Spleen (tissue), 7 donors: ENCODE results near the gene GPX7.

ENCODE experiments used
- POLR2A ChIP-seq, 3 donors: fragments of 450-650 bp; IDR thresholded peaks; one replicate each; pipeline ENCODE4 v1.5.1; 2017; ENCODE audit warnings: antibody characterized with exemption in 3 of 3, mild to moderate bottlenecking in 1 of 3
- POLR2AphosphoS5 ChIP-seq, 3 donors: sonication (generic); formaldehyde crosslinking; IDR thresholded peaks; one replicate each; pipeline ENCODE4 v1.5.1; 2017; ENCODE audit warnings: antibody characterized with exemption in 3 of 3
- TF ChIP-seq, protein P1 (sequence below), 11 experiments: fragments of 200-600 bp in 7 of 11; fragments of 450-650 bp in 4 of 11; sonication (generic) in 4 of 11; IDR thresholded peaks in 8 of 11; conservative IDR thresholded peaks in 3 of 11; 1 replicate in 7 of 11; 2 replicates in 4 of 11; pipeline versions ENCODE4 v1.4.0 to v1.8.0; 2016 to 2021; ENCODE audit warnings: antibody characterized with exemption in 11 of 11, inconsistent platforms in 4 of 11, mild to moderate bottlenecking in 1 of 11
- donor health status: DM: no; HTN: no; CAD: no; lungs with moderate emphysema.
- donor health status: DM: no; HTN: no; CAD: no.
- donor health status: DM: no; HTN: no; CAD: no.

DNA sequence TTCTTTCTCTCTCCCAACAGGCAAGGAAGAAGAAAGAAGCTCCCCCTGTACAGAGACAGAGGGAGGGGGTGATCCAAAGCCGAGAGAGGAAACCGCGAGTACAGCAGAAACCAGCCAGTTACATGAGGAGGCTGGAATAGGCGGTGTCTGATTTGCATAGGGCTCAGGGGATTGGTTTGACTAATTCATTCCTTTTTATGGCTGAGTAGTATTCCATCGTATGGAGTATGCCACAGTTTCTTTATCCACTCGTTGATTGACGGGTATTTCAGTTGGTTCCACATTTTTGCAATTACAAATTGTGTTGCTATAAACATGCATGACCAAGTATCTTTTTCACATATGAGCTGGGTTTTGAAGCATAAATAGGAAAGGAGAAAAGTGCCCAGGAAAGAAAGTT, 3.4 kb upstream of the GPX7 start:
- TF ChIP-seq, protein P1, sequence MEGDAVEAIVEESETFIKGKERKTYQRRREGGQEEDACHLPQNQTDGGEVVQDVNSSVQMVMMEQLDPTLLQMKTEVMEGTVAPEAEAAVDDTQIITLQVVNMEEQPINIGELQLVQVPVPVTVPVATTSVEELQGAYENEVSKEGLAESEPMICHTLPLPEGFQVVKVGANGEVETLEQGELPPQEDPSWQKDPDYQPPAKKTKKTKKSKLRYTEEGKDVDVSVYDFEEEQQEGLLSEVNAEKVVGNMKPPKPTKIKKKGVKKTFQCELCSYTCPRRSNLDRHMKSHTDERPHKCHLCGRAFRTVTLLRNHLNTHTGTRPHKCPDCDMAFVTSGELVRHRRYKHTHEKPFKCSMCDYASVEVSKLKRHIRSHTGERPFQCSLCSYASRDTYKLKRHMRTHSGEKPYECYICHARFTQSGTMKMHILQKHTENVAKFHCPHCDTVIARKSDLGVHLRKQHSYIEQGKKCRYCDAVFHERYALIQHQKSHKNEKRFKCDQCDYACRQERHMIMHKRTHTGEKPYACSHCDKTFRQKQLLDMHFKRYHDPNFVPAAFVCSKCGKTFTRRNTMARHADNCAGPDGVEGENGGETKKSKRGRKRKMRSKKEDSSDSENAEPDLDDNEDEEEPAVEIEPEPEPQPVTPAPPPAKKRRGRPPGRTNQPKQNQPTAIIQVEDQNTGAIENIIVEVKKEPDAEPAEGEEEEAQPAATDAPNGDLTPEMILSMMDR (IDR thresholded peaks at IDR 0.05 in 8 of 11, conservative IDR thresholded peaks at IDR 0.05 in 3 of 11): no peak
- TF ChIP-seq POLR2AphosphoS5 (IDR thresholded peaks at IDR 0.05): no peak
- TF ChIP-seq POLR2A (IDR thresholded peaks at IDR 0.05): no peak
